ENCODE data around the gene COMMD2.

COMMD2 gene

GRCh38 chr3:149772861-149773260 lies 20.6 kb upstream of the COMMD2 start:
- Mint-ChIP-seq H3K4me1 (no peaks in the 10 kb centered on the region), H3K4me3 (no peak overlapping the region), H3K9me3 (no peaks in the 10 kb centered on the region), H3K36me3 (ENCODE audit: low read depth) (no peaks in the 10 kb centered on the region), H3K27ac (no peak overlapping the region), H3K27me3 (peaks cover 11% of the 10 kb centered on the region)
- DNase-seq (no peak), ATAC-seq (no peak)

DNA sequence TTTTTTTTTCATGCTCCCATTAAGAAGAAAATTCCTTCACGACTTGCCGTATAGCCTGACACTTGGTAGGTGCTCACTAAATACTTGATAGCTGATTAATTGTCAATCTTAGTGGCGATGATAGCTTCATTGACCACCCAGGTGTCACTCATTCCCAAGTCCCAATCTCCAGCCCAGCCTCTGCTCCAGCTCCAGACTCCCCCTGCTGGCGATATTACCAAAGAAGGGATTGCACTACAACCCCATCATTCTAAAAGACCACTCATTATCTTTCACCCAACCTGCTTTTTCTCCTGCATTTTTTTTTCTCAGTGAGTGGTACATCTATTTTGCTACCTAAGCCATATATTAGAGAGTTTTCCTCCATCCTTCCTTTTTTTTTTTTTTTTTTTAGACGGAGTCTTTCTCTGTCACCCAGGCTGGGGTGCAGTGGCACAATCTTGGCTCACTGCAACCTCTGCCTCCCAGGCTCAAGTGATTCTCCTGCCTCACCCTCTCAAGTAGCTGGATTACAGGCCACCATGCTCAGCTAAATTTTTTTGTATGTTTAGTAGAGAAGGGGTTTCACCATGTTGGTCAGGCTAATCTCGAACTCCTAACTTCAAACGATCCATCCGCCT lies 19.5 kb upstream of the COMMD2 start:
- H3K4me1 Mint-ChIP-seq = no peaks in the 10 kb centered on the region
- peak; percentile 49 for DNase-seq
- peaks cover 16% of the 10 kb centered on the region for H3K27me3 Mint-ChIP-seq
- ATAC-seq = no peak
- H3K27ac Mint-ChIP-seq = no peak overlapping the region
- H3K4me3 Mint-ChIP-seq = no peak overlapping the region
- H3K9me3 Mint-ChIP-seq = no peaks in the 10 kb centered on the region
- H3K36me3 Mint-ChIP-seq (ENCODE audit: low read depth) = no peaks in the 10 kb centered on the region

DNA sequence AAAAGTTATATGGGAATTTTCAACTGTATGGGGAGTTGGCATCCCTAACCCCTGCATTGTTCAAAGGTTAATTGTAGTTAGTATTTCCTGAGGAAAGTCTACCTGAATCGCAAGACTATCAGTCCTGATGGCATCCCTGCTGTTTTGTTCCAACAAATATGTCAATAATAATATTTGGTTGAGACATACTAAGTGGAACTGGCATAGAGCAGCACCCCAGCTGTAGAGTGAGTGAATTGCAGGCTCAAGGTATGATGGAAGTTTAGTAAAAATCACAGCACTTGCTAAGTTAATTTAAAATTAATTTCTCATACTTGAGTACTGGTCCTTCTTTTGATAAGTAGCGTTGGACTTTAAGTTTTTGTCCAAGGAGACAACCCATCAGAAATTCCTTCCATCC lies 18.0 kb upstream of the COMMD2 start:
- Mint-ChIP-seq H3K4me3 (no peak overlapping the region), H3K27ac (no peak overlapping the region), H3K27me3 (peaks cover 30% of the 10 kb centered on the region), H3K36me3 (ENCODE audit: low read depth) (no peaks in the 10 kb centered on the region), H3K4me1 (no peaks in the 10 kb centered on the region), H3K9me3 (no peaks in the 10 kb centered on the region)
- ATAC-seq (no peak), DNase-seq (no peak)

DNA sequence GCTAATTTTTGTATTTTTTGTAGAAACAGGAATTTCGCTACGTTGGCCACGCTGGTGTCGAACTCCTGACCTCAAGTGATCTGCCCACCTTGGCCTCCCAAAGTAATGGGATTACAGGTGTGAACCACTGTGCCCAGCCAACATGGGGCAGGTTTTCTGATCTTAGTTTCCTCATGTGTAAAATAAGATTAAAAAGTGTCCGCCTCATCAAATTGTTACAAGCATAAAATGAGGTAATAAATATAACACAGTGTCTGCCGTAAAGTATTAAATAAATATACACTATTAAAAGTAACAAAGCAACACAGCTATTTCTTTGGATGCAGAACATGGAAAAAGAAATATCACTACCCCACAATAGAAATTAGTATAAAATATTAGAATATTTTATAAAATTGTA lies 16.4 kb upstream of the COMMD2 start:
- Mint-ChIP-seq H3K4me3 (no peak overlapping the region), H3K36me3 (ENCODE audit: low read depth) (no peaks in the 10 kb centered on the region), H3K27ac (no peak overlapping the region), H3K4me1 (no peaks in the 10 kb centered on the region), H3K9me3 (no peaks in the 10 kb centered on the region), H3K27me3 (peaks cover 36% of the 10 kb centered on the region)
- ATAC-seq (no peak), DNase-seq (no peak)

GRCh38 chr3:149767720-149768119 lies 15.4 kb upstream of the COMMD2 start:
- Mint-ChIP-seq H3K36me3 (ENCODE audit: low read depth) (no peaks in the 10 kb centered on the region), H3K27me3 (peaks cover 36% of the 10 kb centered on the region), H3K4me1 (no peaks in the 10 kb centered on the region), H3K27ac (no peak overlapping the region), H3K9me3 (no peaks in the 10 kb centered on the region), H3K4me3 (no peak overlapping the region)
- DNase-seq = no peak
- ATAC-seq = no peak

- H3K4me1 Mint-ChIP-seq = no peaks in the 10 kb centered on the region
- H3K9me3 Mint-ChIP-seq = no peaks in the 10 kb centered on the region
- H3K27me3 Mint-ChIP-seq = peaks cover 35% of the 10 kb centered on the region
- no peaks in the 10 kb centered on the region for H3K36me3 Mint-ChIP-seq (ENCODE audit: low read depth)
- H3K4me3 Mint-ChIP-seq = no peak overlapping the region
- ATAC-seq (no peak), DNase-seq (no peak)
- no peak overlapping the region for H3K27ac Mint-ChIP-seq
Observed at GRCh38 chr3:149765762-149766334, 13.6 kb upstream of the COMMD2 start.

GRCh38 chr3:149764302-149764701 lies 12.0 kb upstream of the COMMD2 start:
- DNase-seq = no peak
- Mint-ChIP-seq H3K36me3 (ENCODE audit: low read depth) (no peaks in the 10 kb centered on the region), H3K4me1 (no peaks in the 10 kb centered on the region), H3K9me3 (no peaks in the 10 kb centered on the region), H3K27ac (no peak overlapping the region), H3K4me3 (no peak overlapping the region), H3K27me3 (peaks cover 40% of the 10 kb centered on the region)
- ATAC-seq = no peak

DNA sequence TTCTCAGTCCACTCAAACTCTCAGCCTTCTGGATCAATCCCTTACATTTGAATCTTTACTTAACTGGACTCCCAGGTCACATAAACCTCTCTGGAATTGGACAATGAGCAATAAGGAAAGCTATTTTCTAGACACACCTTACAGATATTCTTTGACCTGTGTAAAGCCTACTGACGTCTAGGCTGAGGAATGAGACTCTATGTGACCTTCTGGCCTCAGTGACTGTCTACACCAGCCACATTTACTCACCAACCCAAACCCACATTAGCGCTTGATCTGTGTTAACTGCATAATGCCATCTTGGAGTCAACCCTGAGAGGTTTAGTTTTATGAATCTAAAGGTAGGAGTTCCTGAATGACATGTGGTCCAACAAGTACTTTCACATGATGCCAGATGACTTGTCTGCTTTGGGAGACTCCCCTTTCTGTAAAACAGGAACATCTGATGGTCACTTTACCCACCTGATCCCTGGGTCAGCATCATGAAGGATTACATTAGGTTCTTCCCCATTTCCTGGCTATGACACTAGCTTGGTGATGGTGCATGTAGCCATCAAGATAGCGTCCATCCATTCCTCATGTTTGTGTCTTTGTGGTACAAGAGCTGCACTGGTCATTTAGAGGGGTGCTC lies 11.4 kb upstream of the COMMD2 start:
- H3K4me3 Mint-ChIP-seq = no peak overlapping the region
- no peaks in the 10 kb centered on the region for H3K9me3 Mint-ChIP-seq
- ATAC-seq (no peak), DNase-seq (no peak)
- no peaks in the 10 kb centered on the region for H3K36me3 Mint-ChIP-seq (ENCODE audit: low read depth)
- H3K4me1 Mint-ChIP-seq = no peaks in the 10 kb centered on the region
- no peak overlapping the region for H3K27ac Mint-ChIP-seq
- H3K27me3 Mint-ChIP-seq = peaks cover 38% of the 10 kb centered on the region

GRCh38 chr3:149753717-149754116 lies 1.4 kb upstream of the COMMD2 start:
- peaks cover 21% of the 10 kb centered on the region for H3K4me1 Mint-ChIP-seq
- no peaks in the 10 kb centered on the region for H3K9me3 Mint-ChIP-seq
- ATAC-seq (no peak), DNase-seq (no peak)
- H3K4me3 Mint-ChIP-seq = peak overlapping the region; percentile 92
- no peak overlapping the region for H3K27ac Mint-ChIP-seq
- peaks cover 9% of the 10 kb centered on the region for H3K36me3 Mint-ChIP-seq (ENCODE audit: low read depth)
- H3K27me3 Mint-ChIP-seq = no peaks in the 10 kb centered on the region

DNA sequence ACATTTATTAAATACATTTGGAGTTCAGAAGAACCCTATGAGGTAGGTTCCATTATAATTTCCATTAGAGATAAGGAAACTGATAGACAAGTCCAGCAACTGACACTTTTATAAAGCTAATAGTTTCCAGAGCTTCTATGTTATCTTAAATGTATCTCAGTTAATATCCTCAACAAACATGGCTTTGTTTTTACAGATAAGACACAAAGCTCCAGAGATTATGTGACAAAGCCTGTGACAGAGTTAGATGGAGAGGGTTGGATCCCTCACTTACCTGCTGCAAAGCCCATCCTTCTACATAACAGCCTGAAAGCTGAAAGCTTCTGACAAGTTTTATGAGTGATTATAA lies 473 bp upstream of the COMMD2 start:
- H3K27me3 Mint-ChIP-seq = no peaks in the 10 kb centered on the region
- peak overlapping the region; percentile 92 for H3K4me3 Mint-ChIP-seq
- peaks cover 18% of the 10 kb centered on the region for H3K36me3 Mint-ChIP-seq (ENCODE audit: low read depth)
- no peak for ATAC-seq
- H3K4me1 Mint-ChIP-seq = peaks cover 21% of the 10 kb centered on the region
- H3K9me3 Mint-ChIP-seq = no peaks in the 10 kb centered on the region
- DNase-seq = no peak
- peak overlapping the region; percentile 85 for H3K27ac Mint-ChIP-seq

DNA sequence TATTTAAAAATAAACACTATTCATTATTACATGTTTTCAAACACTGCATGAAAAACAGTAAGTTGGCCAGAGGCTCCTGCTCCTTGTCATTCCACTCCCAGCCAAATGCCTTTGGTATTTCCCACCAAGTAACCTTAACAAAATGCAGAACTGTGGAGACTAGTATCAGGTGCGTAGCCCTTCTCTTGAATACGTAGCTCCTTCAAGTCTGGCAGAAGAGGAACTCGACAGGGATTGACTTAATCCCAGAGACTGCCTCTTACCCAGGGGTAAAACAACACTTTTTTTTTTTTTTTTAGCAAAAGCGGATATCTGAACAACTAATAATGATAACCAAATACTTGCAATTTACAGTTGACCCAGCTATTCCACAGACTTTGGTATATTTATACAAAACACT lies 738 bp downstream of the COMMD2 start:
- Mint-ChIP-seq H3K4me3 (peak overlapping the region; percentile 92), H3K9me3 (no peaks in the 10 kb centered on the region), H3K27me3 (no peaks in the 10 kb centered on the region), H3K4me1 (peaks cover 21% of the 10 kb centered on the region), H3K36me3 (ENCODE audit: low read depth) (peaks cover 28% of the 10 kb centered on the region), H3K27ac (peak overlapping the region; percentile 85)
- ATAC-seq (no peak), DNase-seq (no peak)

- Mint-ChIP-seq H3K27ac (no peak overlapping the region), H3K9me3 (no peaks in the 10 kb centered on the region), H3K4me1 (no peaks in the 10 kb centered on the region), H3K27me3 (no peaks in the 10 kb centered on the region), H3K36me3 (ENCODE audit: low read depth) (peaks cover 37% of the 10 kb centered on the region), H3K4me3 (no peak overlapping the region)
- no peak for ATAC-seq
- no peak for DNase-seq
Observed at GRCh38 chr3:149744606-149745005, 7.7 kb downstream of the COMMD2 start.

GRCh38 chr3:149744151-149744550 lies 8.1 kb downstream of the COMMD2 start:
- Mint-ChIP-seq H3K36me3 (ENCODE audit: low read depth) (peaks cover 38% of the 10 kb centered on the region), H3K27me3 (no peaks in the 10 kb centered on the region), H3K27ac (no peak overlapping the region)

DNA sequence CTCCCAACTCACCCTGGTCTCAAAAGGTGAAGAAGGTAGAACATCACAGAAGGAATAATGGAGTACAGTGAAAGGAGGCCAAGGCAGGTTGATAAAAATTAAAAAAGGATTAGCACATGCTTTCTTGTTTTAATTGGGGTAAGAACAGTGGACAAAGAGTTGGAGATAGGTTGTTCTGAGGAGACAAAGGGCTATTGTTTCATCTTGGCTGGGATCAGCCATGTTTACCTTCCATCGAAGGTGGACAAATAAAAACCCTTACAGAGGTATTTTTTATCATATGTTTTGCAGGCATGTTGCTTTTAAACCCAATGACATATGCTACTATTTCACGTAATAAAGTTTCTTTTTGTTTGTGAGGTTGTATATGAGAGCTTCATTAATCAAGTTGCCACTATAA lies 12.9 kb downstream of the COMMD2 start:
- ATAC-seq (no peak), DNase-seq (no peak)
- Mint-ChIP-seq H3K36me3 (ENCODE audit: low read depth) (peaks cover 8% of the 10 kb centered on the region), H3K4me1 (no peaks in the 10 kb centered on the region), H3K9me3 (no peaks in the 10 kb centered on the region), H3K27me3 (no peaks in the 10 kb centered on the region), H3K4me3 (no peak overlapping the region), H3K27ac (no peak overlapping the region)

More at GRCh38 chr3:149744151-149744550, 8.1 kb downstream of the COMMD2 start:
- Mint-ChIP-seq H3K4me3 (no peak overlapping the region), H3K9me3 (no peaks in the 10 kb centered on the region), H3K4me1 (no peaks in the 10 kb centered on the region)
- DNase-seq (no peak), ATAC-seq (no peak)

DNA sequence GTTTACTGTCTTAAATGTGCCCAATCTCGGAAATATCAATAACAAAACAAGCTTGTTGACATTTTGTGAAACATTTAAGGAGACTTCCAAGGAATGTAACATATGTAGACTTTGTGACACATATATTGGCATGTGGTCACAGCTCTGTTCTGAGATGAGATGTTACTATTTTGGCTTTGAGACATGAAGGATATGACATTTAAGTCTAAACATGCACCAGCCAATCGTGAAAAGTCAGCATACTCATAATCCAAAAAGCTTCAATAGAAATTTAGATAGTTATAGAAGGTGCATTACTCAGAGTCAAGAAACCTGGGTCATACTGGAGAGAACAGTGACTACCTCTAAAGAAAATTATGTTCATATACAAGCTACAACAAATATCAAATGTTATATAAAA lies 13.4 kb downstream of the COMMD2 start:
- ATAC-seq (no peak), DNase-seq (no peak)
- Mint-ChIP-seq H3K4me3 (no peak overlapping the region), H3K27me3 (no peaks in the 10 kb centered on the region), H3K4me1 (no peaks in the 10 kb centered on the region), H3K27ac (no peak overlapping the region), H3K36me3 (ENCODE audit: low read depth) (peaks cover 8% of the 10 kb centered on the region), H3K9me3 (no peaks in the 10 kb centered on the region)

GRCh38 chr3:149736953-149737205 lies 15.4 kb downstream of the COMMD2 start:
- no peaks in the 10 kb centered on the region for H3K27me3 Mint-ChIP-seq
- no peaks in the 10 kb centered on the region for H3K4me1 Mint-ChIP-seq
- peaks cover 8% of the 10 kb centered on the region for H3K36me3 Mint-ChIP-seq (ENCODE audit: low read depth)
- ATAC-seq (no peak), DNase-seq (no peak)
- no peak overlapping the region for H3K4me3 Mint-ChIP-seq
- no peaks in the 10 kb centered on the region for H3K9me3 Mint-ChIP-seq
- no peak overlapping the region for H3K27ac Mint-ChIP-seq
